ENCODE measurements around the gene ZNF593. TPM values are rescaled to one million over a fixed set of nuclear protein-coding genes. Genes with fewer than 3 reads are reported as not detected.

Gene ZNF593
- total and polyA plus RNA-seq, 9 of the 15 experiments (the other 6 are each of a cell fraction or from before 2014, with no cell fraction given): 9.8 to 334 (median 48.2) TPM

DNA sequence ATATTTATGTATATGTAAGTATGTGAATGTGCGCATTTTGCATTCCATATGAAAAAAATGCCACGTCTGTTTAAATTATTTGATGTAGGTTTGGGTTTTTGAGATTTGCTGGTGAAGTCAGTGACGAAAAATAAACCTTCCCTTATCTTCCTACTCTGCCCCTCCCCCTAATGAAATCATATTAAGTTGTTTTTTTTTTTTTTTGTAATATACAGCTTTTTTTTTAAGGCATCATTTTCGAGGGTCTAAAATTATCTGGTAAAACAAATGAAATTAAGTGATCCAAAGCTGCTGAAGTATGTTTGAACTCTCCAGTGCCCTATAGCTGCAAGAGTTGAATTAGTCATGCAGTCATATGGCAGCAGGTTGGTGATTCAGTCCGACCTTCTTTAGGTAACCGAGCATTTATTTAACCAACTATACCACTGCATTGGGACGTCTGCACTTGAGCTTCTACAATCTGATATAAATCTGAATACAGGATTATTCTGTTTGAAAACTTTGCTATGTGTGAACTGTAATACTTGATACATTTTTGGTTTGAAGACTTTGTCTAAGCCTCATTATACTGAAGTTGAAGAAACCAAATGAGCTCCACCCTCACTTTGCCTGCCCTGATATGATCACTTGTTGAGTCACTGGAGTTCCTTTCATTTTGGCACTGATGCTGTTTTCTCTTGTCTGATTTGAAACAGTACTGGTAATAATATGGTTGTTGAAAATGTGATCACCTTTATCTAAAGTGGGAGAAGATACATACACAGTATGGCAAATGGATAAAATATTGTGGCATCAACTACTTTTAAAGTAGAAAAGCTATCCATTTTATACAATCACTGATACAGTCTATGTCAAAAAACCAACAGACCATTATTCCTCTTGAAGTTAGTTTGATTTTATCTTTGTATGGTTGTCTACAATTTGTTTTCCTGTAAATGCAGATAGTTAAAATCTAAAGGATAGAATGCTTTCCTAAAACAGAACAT, 46.4 kb upstream of the ZNF593 start (continued):
- no peak for TF ChIP-seq RBM25 (IDR thresholded peaks at IDR 0.05; ENCODE audit: low read depth, low read length, severe bottlenecking)
- TF ChIP-seq EP400 (IDR thresholded peaks at IDR 0.05): peak; percentile 59
- TF ChIP-seq FOSL1 (tag; conservative IDR thresholded peaks at IDR 0.05): peak; percentile 99
- TF ChIP-seq, protein P1, sequence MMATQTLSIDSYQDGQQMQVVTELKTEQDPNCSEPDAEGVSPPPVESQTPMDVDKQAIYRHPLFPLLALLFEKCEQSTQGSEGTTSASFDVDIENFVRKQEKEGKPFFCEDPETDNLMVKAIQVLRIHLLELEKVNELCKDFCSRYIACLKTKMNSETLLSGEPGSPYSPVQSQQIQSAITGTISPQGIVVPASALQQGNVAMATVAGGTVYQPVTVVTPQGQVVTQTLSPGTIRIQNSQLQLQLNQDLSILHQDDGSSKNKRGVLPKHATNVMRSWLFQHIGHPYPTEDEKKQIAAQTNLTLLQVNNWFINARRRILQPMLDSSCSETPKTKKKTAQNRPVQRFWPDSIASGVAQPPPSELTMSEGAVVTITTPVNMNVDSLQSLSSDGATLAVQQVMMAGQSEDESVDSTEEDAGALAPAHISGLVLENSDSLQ (IDR thresholded peaks at IDR 0.05): peak; percentile 16
- no peak for TF ChIP-seq ZNF165 (CRISPR knock-in tag; IDR thresholded peaks at IDR 0.05; ENCODE audit: borderline replicate concordance)
- TF ChIP-seq, protein P2, sequence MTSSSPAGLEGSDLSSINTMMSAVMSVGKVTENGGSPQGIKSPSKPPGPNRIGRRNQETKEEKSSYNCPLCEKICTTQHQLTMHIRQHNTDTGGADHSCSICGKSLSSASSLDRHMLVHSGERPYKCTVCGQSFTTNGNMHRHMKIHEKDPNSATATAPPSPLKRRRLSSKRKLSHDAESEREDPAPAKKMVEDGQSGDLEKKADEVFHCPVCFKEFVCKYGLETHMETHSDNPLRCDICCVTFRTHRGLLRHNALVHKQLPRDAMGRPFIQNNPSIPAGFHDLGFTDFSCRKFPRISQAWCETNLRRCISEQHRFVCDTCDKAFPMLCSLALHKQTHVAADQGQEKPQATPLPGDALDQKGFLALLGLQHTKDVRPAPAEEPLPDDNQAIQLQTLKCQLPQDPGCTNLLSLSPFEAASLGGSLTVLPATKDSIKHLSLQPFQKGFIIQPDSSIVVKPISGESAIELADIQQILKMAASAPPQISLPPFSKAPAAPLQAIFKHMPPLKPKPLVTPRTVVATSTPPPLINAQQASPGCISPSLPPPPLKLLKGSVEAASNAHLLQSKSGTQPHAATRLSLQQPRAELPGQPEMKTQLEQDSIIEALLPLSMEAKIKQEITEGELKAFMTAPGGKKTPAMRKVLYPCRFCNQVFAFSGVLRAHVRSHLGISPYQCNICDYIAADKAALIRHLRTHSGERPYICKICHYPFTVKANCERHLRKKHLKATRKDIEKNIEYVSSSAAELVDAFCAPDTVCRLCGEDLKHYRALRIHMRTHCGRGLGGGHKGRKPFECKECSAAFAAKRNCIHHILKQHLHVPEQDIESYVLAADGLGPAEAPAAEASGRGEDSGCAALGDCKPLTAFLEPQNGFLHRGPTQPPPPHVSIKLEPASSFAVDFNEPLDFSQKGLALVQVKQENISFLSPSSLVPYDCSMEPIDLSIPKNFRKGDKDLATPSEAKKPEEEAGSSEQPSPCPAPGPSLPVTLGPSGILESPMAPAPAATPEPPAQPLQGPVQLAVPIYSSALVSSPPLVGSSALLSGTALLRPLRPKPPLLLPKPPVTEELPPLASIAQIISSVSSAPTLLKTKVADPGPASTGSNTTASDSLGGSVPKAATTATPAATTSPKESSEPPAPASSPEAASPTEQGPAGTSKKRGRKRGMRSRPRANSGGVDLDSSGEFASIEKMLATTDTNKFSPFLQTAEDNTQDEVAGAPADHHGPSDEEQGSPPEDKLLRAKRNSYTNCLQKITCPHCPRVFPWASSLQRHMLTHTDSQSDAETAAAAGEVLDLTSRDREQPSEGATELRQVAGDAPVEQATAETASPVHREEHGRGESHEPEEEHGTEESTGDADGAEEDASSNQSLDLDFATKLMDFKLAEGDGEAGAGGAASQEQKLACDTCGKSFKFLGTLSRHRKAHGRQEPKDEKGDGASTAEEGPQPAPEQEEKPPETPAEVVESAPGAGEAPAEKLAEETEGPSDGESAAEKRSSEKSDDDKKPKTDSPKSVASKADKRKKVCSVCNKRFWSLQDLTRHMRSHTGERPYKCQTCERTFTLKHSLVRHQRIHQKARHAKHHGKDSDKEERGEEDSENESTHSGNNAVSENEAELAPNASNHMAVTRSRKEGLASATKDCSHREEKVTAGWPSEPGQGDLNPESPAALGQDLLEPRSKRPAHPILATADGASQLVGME (CRISPR knock-in tag; IDR thresholded peaks at IDR 0.05): no peak
- no peak for TF ChIP-seq IRF2 (CRISPR knock-in tag; IDR thresholded peaks at IDR 0.05)
- TF ChIP-seq, protein P3, sequence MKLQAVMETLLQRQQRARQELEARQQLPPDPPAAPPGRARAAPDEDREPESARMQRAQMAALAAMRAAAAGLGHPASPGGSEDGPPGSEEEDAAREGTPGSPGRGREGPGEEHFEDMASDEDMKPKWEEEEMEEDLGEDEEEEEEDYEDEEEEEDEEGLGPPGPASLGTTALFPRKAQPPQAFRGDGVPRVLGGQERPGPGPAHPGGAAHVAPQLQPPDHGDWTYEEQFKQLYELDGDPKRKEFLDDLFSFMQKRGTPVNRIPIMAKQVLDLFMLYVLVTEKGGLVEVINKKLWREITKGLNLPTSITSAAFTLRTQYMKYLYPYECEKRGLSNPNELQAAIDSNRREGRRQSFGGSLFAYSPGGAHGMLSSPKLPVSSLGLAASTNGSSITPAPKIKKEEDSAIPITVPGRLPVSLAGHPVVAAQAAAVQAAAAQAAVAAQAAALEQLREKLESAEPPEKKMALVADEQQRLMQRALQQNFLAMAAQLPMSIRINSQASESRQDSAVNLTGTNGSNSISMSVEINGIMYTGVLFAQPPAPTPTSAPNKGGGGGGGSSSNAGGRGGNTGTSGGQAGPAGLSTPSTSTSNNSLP (IDR thresholded peaks at IDR 0.05; ENCODE audit: borderline replicate concordance, low read depth, low read length): peak; percentile 92; the same call in 1 of the 2 replicates
- peak; percentile 50; the same call in 1 of the 2 replicates for TF ChIP-seq CREM (IDR thresholded peaks at IDR 0.05; ENCODE audit: low read depth)
- no peak for TF ChIP-seq GABPB1 (CRISPR knock-in tag; IDR thresholded peaks at IDR 0.05)
- TF ChIP-seq HDAC1 (IDR thresholded peaks at IDR 0.05): peak in 1 of 2 experiments; percentile 62; a peak in 1 of 4 replicates
